HFF-Myc (cell line): Measurements from ENCODE around the gene PXMP4.

ENCODE experiments used
- DNase-seq: peaks from one replicate; pipeline ENCODE4 v3.0.0-alpha.2; 2011; ENCODE audit warnings: low read depth; ENCODE audit errors: extremely low read depth
- H3K4me3 ChIP-seq: replicated peaks from 2 replicates; pipeline ENCODE4 v1.5.1; 2011; ENCODE audit warnings: low read depth, mild to moderate bottlenecking, control low read depth, low read length
- TF ChIP-seq, protein P1 (sequence below): IDR thresholded peaks from 2 replicates; pipeline ENCODE4 v1.5.1; 2012; ENCODE audit warnings: mild to moderate bottlenecking, low read depth, low read length, control low read depth; ENCODE audit errors: missing control alignments

Gene PXMP4

DNA sequence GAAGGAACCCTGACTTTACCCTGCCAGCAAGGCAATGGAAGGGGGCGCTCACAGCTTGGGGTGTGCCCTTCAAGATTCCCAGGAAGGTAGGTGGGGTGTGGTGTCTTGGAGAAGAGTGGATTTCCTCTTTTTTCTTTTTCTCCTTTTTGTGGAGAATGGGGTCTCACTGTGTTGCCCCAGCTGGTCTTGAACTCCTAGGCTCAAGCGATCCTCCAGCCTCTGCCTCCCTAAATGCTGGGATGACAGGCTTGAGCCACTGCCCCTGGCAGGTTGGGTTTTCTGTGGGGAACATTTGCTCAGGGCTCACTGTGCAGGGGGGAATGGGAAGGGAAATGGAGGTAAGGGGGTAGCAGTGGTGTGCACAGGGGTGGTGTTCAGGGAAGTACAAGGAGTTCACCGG is 7.7 kb upstream of the PXMP4 start:
- DNase-seq, result no peak
- TF ChIP-seq, protein P1, sequence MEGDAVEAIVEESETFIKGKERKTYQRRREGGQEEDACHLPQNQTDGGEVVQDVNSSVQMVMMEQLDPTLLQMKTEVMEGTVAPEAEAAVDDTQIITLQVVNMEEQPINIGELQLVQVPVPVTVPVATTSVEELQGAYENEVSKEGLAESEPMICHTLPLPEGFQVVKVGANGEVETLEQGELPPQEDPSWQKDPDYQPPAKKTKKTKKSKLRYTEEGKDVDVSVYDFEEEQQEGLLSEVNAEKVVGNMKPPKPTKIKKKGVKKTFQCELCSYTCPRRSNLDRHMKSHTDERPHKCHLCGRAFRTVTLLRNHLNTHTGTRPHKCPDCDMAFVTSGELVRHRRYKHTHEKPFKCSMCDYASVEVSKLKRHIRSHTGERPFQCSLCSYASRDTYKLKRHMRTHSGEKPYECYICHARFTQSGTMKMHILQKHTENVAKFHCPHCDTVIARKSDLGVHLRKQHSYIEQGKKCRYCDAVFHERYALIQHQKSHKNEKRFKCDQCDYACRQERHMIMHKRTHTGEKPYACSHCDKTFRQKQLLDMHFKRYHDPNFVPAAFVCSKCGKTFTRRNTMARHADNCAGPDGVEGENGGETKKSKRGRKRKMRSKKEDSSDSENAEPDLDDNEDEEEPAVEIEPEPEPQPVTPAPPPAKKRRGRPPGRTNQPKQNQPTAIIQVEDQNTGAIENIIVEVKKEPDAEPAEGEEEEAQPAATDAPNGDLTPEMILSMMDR, result no peak
- no peak overlapping the region for H3K4me3 ChIP-seq

- TF ChIP-seq, protein P1, result no peak
- DNase-seq, result no peak
These were observed 7.0 kb upstream of the PXMP4 start for GRCh38 chr20:33727115-33727479.

GRCh38 chr20:33725607-33726264 is 5.6 kb upstream of the PXMP4 start:
- no peak for DNase-seq
- no peak overlapping the region for H3K4me3 ChIP-seq
- TF ChIP-seq, protein P1, result no peak

More at GRCh38 chr20:33727115-33727479, 7.0 kb upstream of the PXMP4 start:
- H3K4me3 ChIP-seq, result no peak overlapping the region

DNA sequence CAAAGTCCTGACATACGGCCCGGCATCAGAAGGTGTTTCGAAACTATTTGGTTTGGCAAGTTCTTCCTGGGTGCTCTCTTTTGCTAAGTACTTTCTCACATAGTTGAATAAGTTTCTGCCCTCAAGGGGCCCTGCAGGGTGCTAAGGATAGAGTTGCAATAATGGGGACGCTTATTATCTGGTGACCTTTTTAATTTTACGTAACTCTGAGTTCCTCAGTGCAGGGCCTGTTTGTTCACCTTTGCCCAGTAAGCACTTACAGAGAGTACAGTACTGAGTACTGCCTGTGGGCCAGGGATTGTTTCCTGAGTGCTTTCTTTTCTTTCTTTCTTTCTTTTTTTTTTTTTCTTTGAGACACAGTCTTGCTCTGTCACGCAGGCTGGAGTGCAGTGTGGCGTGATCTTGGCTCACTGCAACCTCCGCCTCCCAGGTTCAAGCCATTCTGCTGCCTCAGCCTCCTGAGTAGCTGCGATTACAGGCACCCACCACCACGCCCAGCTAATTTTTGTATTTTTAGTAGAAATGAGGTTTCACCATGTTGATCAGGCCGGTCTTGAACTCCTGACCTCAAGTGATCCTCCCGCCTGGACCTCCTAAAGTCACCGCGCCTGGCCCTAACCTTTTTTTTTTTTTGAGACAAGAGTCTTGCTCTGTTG is 4.5 kb upstream of the PXMP4 start:
- no peak overlapping the region for H3K4me3 ChIP-seq
- TF ChIP-seq, protein P1, result no peak
- no peak for DNase-seq

DNA sequence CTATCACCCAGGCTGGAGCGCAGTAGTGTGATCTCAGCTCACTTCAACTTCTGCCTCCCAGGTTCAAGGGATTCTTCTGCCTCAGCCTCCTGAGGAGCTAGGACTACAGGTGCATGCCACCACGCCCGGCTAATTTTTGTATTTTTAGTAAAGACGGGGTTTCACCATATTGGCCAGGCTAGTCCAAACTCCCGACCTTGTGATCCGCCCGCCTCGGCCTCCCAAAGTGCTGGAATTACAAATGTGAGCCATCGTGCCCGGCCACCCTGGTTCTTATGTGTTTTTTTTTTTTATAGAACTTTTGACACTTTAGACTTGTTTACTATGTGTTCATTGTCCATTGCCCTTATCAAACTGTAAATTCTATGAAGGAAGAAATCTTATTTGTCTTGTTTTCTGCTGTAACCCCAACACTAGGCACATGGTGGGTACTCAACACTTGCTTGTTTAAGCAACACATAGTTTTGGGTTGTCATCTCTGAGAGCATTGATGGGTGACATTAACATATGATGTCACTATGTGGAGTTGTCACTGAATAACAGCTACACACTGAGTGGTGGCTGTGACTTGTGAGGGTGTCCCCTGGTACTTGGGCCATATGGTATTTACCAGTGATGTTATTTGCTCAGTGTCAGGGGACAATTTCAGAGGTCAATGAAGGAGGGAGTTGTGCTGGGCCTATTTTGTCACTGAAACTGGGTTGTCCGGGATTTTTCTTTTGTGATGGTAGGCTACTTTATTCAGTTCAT is 1.5 kb upstream of the PXMP4 start:
- no peak for DNase-seq
- no peak overlapping the region for H3K4me3 ChIP-seq
- TF ChIP-seq, protein P1, result no peak

DNA sequence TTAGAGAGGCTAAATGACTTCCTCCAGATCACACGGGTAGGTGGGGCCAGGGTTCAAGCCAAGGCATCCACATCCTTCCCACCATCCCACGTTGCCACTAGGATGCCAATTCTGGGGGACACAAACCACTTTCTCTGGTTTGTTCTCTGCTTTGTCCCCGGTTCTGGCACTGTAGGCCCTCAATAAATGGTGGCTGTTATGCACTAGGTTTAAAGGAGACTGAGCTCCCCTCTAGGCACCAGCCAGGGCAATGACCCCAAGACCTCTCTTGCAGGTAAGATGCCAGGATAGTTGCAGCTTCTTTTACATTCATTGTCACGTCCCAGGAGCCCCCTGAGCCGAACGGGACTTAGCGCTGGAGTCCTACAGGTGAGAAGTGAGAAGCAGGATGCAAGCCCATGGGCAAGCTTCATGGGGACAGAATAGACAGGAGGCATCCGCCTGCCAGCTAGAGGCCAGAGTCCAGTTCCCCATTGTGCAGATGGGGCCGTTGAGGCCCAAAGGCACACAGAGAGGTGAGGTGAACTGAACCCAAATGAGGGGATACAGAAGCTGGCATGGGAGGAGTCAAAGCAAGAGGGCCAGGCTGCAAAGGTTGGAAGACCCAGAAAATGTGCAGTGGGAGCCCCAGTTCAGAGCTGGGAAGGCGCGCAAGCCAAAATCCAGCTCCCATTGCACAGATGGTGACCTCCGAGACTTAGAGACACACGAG is 677 bp downstream of the PXMP4 start:
- H3K4me3 ChIP-seq, result peak overlapping the region; percentile 69
- DNase-seq, result no peak
- TF ChIP-seq, protein P1, result no peak
